Activated gamma-delta T cell treated with anti-CD3 and anti-CD28 coated beads, Interleukin-2, amount 50 U/mL, for 16 hours (primary cell): ENCODE measurements around the gene TAS2R39.

ENCODE experiments used
- DNase-seq: peaks from one replicate; pipeline ENCODE4 v3.0.0-alpha.2; 2020; ENCODE audit warnings: low read depth

TAS2R39 gene

DNA sequence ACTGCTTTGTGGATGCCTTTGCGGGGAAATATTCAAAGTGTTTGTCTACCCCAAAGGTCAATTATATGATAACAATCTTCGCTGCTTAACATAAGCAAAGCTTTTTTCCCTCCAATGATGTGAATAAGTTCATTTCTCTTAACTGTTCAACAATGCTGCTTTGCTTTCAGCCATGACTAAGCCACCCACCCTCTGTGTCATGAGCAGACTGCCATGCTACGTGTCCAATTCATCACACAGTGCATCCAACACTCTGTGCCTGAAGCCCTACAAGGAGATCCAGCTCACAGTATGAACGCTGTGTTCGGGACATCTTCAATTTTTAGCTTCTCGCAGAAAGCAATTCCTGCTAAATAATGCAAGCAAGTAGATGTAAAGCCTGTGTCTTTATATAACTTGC lies 32.9 kb downstream of the TAS2R39 start:
- no peak for DNase-seq

GRCh38 chr7:143216686-143217085 lies 33.5 kb downstream of the TAS2R39 start:
- DNase-seq, result no peak

GRCh38 chr7:143217806-143218205 lies 34.6 kb downstream of the TAS2R39 start:
- no peak for DNase-seq

GRCh38 chr7:143221286-143221685 lies 38.1 kb downstream of the TAS2R39 start:
- no peak for DNase-seq

DNA sequence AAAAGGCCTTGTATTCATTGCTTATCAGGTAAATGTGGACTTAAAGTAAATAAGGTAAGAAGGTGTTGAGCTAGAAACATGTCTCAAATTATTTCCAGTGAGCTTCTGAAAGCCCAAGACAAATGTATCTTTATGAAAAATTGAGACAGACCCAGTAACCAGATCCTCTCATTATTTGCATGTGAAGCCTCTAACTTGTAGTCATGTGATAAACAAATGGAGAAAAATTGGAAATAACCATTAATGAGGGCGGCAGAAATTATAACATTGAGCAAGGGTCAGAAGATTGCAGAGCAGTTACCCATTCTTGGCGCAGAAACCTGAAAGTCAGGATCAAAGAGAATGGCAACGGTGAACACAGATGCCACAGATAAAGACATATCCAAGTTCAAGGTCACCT lies 38.5 kb downstream of the TAS2R39 start, which contains the start of gene TAS2R40:
Gene TAS2R40 (plus strand): TSS at position 301 of the 400 bp plus-strand sequence. CDS start 42 bp downstream, at position 343.
- DNase-seq, result no peak

DNA sequence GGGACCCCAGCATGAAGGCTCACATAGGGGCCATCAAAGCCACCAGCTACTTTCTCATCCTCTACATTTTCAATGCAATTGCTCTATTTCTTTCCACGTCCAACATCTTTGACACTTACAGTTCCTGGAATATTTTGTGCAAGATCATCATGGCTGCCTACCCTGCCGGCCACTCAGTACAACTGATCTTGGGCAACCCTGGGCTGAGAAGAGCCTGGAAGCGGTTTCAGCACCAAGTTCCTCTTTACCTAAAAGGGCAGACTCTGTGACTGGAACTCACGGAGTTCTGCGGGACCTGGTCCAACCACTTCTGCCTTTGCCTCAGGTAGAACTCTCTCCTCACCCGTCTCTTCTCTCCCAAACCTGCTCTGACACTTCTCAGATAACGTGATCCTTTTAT lies 39.6 kb downstream of the TAS2R39 start:
- no peak for DNase-seq

DNA sequence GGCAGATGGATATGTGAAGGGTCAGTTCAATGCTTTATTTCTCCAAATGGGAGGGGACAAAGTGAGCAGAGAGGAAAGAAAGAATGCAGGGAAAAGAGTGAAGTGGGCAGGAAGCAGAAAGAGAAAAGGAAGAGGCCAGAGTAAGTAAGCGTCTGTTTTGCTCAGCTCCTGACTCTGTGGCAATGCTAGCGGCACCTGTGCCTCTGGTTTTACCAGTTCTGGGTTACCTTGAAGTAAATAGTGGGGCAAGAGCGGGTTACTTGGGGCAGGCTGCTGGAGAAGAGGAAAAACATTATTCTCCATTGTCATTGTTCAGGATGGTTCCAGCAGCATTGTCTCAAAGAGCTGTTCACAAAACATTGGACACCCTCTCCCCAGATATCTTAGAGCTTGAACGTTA lies 40.6 kb downstream of the TAS2R39 start:
- DNase-seq, result no peak

DNA sequence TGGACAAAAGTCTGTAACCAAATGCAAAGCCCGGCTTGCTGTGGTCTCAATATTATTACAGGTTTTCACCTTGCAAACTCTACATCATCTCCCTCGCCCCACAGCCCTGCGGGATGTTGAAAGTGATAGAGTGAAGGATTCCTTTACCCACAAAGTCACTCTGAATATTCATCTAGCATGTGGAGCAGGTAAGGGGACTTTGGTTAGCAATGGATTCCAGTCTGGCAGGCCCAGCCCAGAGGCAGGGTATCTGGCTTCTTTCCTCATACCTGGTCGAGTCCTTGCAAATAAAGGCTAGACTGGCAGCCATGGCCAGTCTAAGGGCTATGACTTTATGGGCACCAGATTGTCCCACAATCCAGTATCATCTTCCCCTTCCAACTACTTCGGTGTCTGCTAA lies 41.8 kb downstream of the TAS2R39 start:
- no peak for DNase-seq

- DNase-seq, result no peak
Observed at GRCh38 chr7:143227806-143228205, 44.6 kb downstream of the TAS2R39 start.

GRCh38 chr7:143229054-143229790 lies 46.0 kb downstream of the TAS2R39 start:
- no peak for DNase-seq

DNA sequence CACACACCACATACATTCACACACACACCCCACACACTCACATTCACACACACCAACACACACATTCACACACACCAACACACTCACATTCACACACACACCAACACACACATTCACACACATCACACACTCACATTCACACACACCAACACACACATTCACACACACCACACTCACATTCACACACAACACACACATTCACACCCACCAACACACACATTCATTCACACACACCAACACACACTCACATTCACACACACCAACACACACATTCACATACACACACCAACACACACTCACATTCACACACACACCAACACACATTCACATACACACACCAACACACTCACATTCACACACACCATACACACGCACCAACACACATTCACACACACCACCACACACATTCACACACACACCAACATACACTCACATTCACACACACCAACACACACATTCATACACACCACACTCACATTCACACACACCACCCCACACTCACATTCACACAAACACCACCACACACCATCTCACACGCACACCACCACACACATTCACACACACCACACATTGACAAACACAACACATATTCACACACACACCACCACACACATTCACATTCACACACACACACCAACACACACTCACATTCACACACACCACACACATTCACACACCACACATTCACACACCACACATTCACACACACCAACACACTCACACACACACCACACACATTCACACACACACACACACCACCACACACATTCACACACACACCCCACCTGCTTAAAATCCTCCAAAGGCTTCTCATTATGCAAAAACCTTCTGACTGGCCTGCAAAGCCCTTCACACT lies 47.6 kb downstream of the TAS2R39 start:
- no peak for DNase-seq
